ENCODE data around the gene ANO10.
A peak's percentile ranks its signal among the peaks of the same experiment; 100 is the strongest.

ANO10 gene

DNA sequence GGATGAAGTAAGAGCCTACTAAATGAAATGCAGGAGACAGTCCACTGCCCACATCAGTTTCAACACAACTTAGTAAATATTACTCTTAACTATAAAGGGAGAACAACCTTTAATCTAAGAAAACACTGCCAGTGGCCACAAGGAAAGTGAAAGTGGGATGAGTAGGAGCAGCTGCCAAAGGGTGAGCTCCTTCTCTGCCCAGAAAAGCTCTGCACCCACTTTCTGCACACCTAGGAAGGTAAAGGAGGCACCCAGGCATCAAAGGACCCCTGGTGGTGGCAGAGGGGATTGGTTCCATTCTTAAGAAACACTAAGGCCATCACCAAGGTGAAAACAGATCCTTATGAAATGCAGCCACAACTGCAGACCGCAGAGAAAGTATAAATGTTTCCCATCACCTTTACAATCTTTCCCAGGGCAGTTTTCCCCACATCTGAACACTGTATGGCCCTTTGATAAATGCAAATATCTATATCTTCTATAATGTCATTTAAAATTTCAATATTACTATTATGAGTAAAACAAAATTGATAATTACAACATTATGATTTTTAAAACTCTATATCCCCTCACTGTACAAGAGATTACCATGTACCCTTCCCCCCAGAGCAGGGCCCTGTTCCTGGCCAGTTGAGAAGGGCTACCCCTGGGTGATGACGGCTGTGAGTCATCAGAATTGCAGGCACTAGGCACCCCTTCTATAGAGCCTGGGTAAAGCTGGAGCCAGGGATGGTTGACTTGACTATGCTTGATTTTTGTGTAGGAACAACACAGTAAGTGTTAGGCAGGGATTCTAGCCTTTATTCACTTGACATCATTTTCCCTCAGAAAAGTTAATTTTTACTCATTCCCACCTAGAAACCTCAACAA is 243.5 kb downstream of the ANO10 start:
- Histone ChIP-seq H2AK5ac (ENCODE audit: low read depth, low read length) (no peak overlapping the region), H2BK5ac (ENCODE audit: low read length) (no peak overlapping the region), H2BK120ac (ENCODE audit: low read depth, low read length) (no peak overlapping the region), H2BK15ac (ENCODE audit: low read length) (no peak overlapping the region), H3K4me3 (ENCODE audit: low read length in 2 of 2) (no peak overlapping the region), H3K4me1 (ENCODE audit: control insufficient read depth in 2 of 2, insufficient read depth in 1 of 2, low read depth in 1 of 2, low read length in 2 of 2) (peaks cover 0 to 7% of the 10 kb centered on the region in 2 donors), H4K8ac (ENCODE audit: low read depth, low read length) (no peak overlapping the region), H3K14ac (ENCODE audit: low read length) (no peak overlapping the region), H3K79me1 (ENCODE audit: low read depth, low read length) (no peaks in the 10 kb centered on the region), H3K23ac (ENCODE audit: low read depth, low read length, poor library complexity) (no peak overlapping the region), H2BK12ac (ENCODE audit: low read length) (no peak overlapping the region), H4K91ac (ENCODE audit: low read depth, low read length, poor library complexity) (no peak overlapping the region), H3K4ac (ENCODE audit: low read length) (no peak overlapping the region), H3K9me3 (replicated peaks in 1 of 2; ENCODE audit: control insufficient read depth in 2 of 2, insufficient read depth in 1 of 2, low read depth in 1 of 2, low read length in 2 of 2) (no peaks in the 10 kb centered on the region), H3K18ac (ENCODE audit: low read length) (no peak overlapping the region), H3K36me3 (replicated peaks in 1 of 2; ENCODE audit: control insufficient read depth in 2 of 2, insufficient read depth in 2 of 2, low read length in 2 of 2) (no peaks in the 10 kb centered on the region), H3K27ac (replicated peaks; ENCODE audit: low read length) (no peak overlapping the region), H2AFZ (ENCODE audit: low read length) (no peak overlapping the region), H3K4me2 (ENCODE audit: insufficient read depth, low read length, poor library complexity, severe bottlenecking) (no peak overlapping the region), H3K27me3 (ENCODE audit: control insufficient read depth in 3 of 3, insufficient read depth in 3 of 3, low read depth in 1 of 3, low read length in 3 of 3) (no peaks in the 10 kb centered on the region), H3K9ac (ENCODE audit: low read depth, low read length, poor library complexity) (no peak overlapping the region)
- no peak for DNase-seq (ENCODE audit: low spot score)
- no CpG with 5 or more reads among the region's 2 CpGs for WGBS, 2 donors (ENCODE audit: extremely low coverage in 2 of 2, insufficient read length in 2 of 2, insufficient replicate concordance in 1 of 2)

- H2BK120ac ChIP-seq (ENCODE audit: low read depth, low read length): no peak overlapping the region
- H2BK12ac ChIP-seq (ENCODE audit: low read length): no peak overlapping the region
- H3K14ac ChIP-seq (ENCODE audit: low read length): no peak overlapping the region
- no peak overlapping the region for H2BK15ac ChIP-seq (ENCODE audit: low read length)
- no peak overlapping the region for H2AK5ac ChIP-seq (ENCODE audit: low read depth, low read length)
- H3K4me3 ChIP-seq (ENCODE audit: low read length in 2 of 2): no peak overlapping the region
- no peak overlapping the region for H3K4me2 ChIP-seq (ENCODE audit: insufficient read depth, low read length, poor library complexity, severe bottlenecking)
- H3K23ac ChIP-seq (ENCODE audit: low read depth, low read length, poor library complexity): no peak overlapping the region
- H3K79me1 ChIP-seq (ENCODE audit: low read depth, low read length): no peaks in the 10 kb centered on the region
- DNase-seq (ENCODE audit: low spot score): no peak
- H3K18ac ChIP-seq (ENCODE audit: low read length): peak overlapping the region; percentile 20
- H2BK5ac ChIP-seq (ENCODE audit: low read length): no peak overlapping the region
- WGBS, 2 donors (ENCODE audit: extremely low coverage in 2 of 2, insufficient read length in 2 of 2, insufficient replicate concordance in 1 of 2): no CpG with 5 or more reads among the region's 3 CpGs
- H3K4ac ChIP-seq (ENCODE audit: low read length): no peak overlapping the region
- H3K27me3 ChIP-seq (ENCODE audit: control insufficient read depth in 3 of 3, insufficient read depth in 3 of 3, low read depth in 1 of 3, low read length in 3 of 3): no peaks in the 10 kb centered on the region
- peak overlapping the region; percentile 37 for H3K27ac ChIP-seq (replicated peaks; ENCODE audit: low read length)
- no peak overlapping the region for H2AFZ ChIP-seq (ENCODE audit: low read length)
- H3K9ac ChIP-seq (ENCODE audit: low read depth, low read length, poor library complexity): no peak overlapping the region
- H3K36me3 ChIP-seq (replicated peaks in 1 of 2; ENCODE audit: control insufficient read depth in 2 of 2, insufficient read depth in 2 of 2, low read length in 2 of 2): no peaks in the 10 kb centered on the region
- no peak overlapping the region for H4K91ac ChIP-seq (ENCODE audit: low read depth, low read length, poor library complexity)
- no peak overlapping the region for H4K8ac ChIP-seq (ENCODE audit: low read depth, low read length)
- H3K4me1 ChIP-seq (ENCODE audit: control insufficient read depth in 2 of 2, insufficient read depth in 1 of 2, low read depth in 1 of 2, low read length in 2 of 2): peaks cover 0 to 14% of the 10 kb centered on the region in 2 donors
- no peaks in the 10 kb centered on the region for H3K9me3 ChIP-seq (replicated peaks in 1 of 2; ENCODE audit: control insufficient read depth in 2 of 2, insufficient read depth in 1 of 2, low read depth in 1 of 2, low read length in 2 of 2)
Observed at GRCh38 chr3:43373560-43373928, 248.3 kb downstream of the ANO10 start.

DNA sequence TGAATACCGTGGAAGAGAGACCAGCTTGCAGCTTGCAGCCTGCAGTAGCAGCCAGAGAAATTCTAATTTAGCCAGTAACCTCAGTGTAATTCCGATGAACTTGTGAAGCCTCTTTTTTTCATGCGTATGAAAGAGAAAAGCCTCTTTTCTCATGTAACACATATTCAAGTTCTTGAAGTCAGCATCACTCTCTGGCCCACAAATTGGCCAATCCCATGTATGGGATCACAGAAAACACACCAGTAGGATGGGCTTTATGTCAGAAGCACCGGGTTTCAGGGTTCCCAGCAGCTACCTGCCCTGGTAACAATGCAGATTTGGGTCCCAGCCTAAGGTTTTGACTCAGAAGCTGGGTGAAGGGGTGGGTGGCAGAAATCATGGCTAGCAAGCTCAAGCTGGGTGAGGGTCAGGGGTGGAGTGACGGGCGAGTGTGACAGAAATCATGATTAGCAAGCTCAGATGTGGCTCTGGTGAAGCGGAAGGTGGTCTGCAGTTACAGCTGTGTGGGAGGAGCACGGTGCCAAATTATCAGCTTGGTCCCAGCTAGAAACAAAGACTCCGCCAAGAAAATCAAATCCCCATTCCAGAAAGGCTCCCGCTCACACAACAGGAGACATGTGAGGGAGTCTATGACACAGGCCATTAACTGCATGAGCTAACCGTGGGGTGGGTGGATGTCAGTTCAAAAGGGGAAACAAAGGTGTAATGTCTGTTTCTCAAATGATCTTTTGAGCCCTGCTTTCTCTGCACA is 248.8 kb downstream of the ANO10 start:
- no peaks in the 10 kb centered on the region for H3K36me3 ChIP-seq (replicated peaks in 1 of 2; ENCODE audit: control insufficient read depth in 2 of 2, insufficient read depth in 2 of 2, low read length in 2 of 2)
- H3K4me3 ChIP-seq (ENCODE audit: low read length in 2 of 2): no peak overlapping the region
- H4K91ac ChIP-seq (ENCODE audit: low read depth, low read length, poor library complexity): no peak overlapping the region
- no peak overlapping the region for H2BK120ac ChIP-seq (ENCODE audit: low read depth, low read length)
- H3K4me1 ChIP-seq (ENCODE audit: control insufficient read depth in 2 of 2, insufficient read depth in 1 of 2, low read depth in 1 of 2, low read length in 2 of 2): peaks cover 0 to 14% of the 10 kb centered on the region in 2 donors
- no peak overlapping the region for H3K14ac ChIP-seq (ENCODE audit: low read length)
- no peak overlapping the region for H4K8ac ChIP-seq (ENCODE audit: low read depth, low read length)
- no peak overlapping the region for H3K18ac ChIP-seq (ENCODE audit: low read length)
- H3K79me1 ChIP-seq (ENCODE audit: low read depth, low read length): no peaks in the 10 kb centered on the region
- H3K27me3 ChIP-seq (ENCODE audit: control insufficient read depth in 3 of 3, insufficient read depth in 3 of 3, low read depth in 1 of 3, low read length in 3 of 3): no peaks in the 10 kb centered on the region
- WGBS, 2 donors (ENCODE audit: extremely low coverage in 2 of 2, insufficient read length in 2 of 2, insufficient replicate concordance in 1 of 2): no CpG with 5 or more reads among the region's 11 CpGs
- no peak overlapping the region for H2BK15ac ChIP-seq (ENCODE audit: low read length)
- H3K9ac ChIP-seq (ENCODE audit: low read depth, low read length, poor library complexity): no peak overlapping the region
- no peak overlapping the region for H2AFZ ChIP-seq (ENCODE audit: low read length)
- H3K9me3 ChIP-seq (replicated peaks in 1 of 2; ENCODE audit: control insufficient read depth in 2 of 2, insufficient read depth in 1 of 2, low read depth in 1 of 2, low read length in 2 of 2): no peaks in the 10 kb centered on the region
- no peak overlapping the region for H3K4me2 ChIP-seq (ENCODE audit: insufficient read depth, low read length, poor library complexity, severe bottlenecking)
- no peak overlapping the region for H2BK12ac ChIP-seq (ENCODE audit: low read length)
- peak overlapping the region; percentile 37 for H3K27ac ChIP-seq (replicated peaks; ENCODE audit: low read length)
- no peak overlapping the region for H3K23ac ChIP-seq (ENCODE audit: low read depth, low read length, poor library complexity)
- peak; percentile 9 for DNase-seq (ENCODE audit: low spot score)
- no peak overlapping the region for H2AK5ac ChIP-seq (ENCODE audit: low read depth, low read length)
- no peak overlapping the region for H2BK5ac ChIP-seq (ENCODE audit: low read length)
- no peak overlapping the region for H3K4ac ChIP-seq (ENCODE audit: low read length)
